Smooth muscle cell (in vitro differentiated cells): Measurements from ENCODE around the gene NKIRAS2. TPM values are rescaled to one million over a fixed set of nuclear protein-coding genes. Genes with fewer than 3 reads are reported as not detected.

Experiments
- DNase-seq: peaks from one replicate; lab custom pipeline; 2025; ENCODE audit not compliant: unreplicated experiment; lab: John Stamatoyannopoulos, UW
- H2AFZ ChIP-seq: fragments of 200-600 bp; sonication (generic); 2 replicates; pipeline ENCODE4 v1.6.0; 2016; ENCODE audit warnings: antibody characterized with exemption, low read depth, mild to moderate bottlenecking
- H3F3A ChIP-seq: fragments of 200-600 bp; sonication (generic); 2 replicates; pipeline ENCODE4 v1.6.0; 2017; ENCODE audit warnings: antibody characterized with exemption, low read depth
- H3K27ac ChIP-seq: fragments of 200-600 bp; sonication (generic); 2 replicates; pipeline ENCODE4 v1.5.1; 2016; ENCODE audit warnings: low read depth, mild to moderate bottlenecking
- H3K27me3 ChIP-seq: fragments of 200-600 bp; sonication (generic); 2 replicates; pipeline ENCODE4 v1.6.1; 2016; ENCODE audit warnings: low read depth, mild to moderate bottlenecking
- H3K36me3 ChIP-seq: fragments of 200-600 bp; sonication (generic); 2 replicates; pipeline ENCODE4 v1.5.1; 2016; ENCODE audit warnings: low read depth
- H3K4me1 ChIP-seq: fragments of 200-600 bp; sonication (generic); 2 replicates; pipeline ENCODE4 v1.5.1; 2016; ENCODE audit warnings: low read depth
- H3K4me2 ChIP-seq: fragments of 200-600 bp; sonication (generic); 2 replicates; pipeline ENCODE4 v1.6.0; 2016; ENCODE audit warnings: mild to moderate bottlenecking
- H3K4me3 ChIP-seq: fragments of 200-600 bp; sonication (generic); 2 replicates; pipeline ENCODE4 v1.5.1; 2016; ENCODE audit warnings: mild to moderate bottlenecking
- H3K79me2 ChIP-seq: fragments of 200-600 bp; sonication (generic); 2 replicates; pipeline ENCODE4 v1.6.0; 2016; ENCODE audit warnings: low read depth, mild to moderate bottlenecking
- H3K9ac ChIP-seq: fragments of 200-600 bp; sonication (generic); 2 replicates; pipeline ENCODE4 v1.6.0; 2016; ENCODE audit warnings: low read depth
- H3K9me3 ChIP-seq: fragments of 200-600 bp; sonication (generic); replicated peaks from 2 replicates; pipeline ENCODE4 v1.5.1; 2016; ENCODE audit warnings: low read depth
- H4K20me1 ChIP-seq: fragments of 200-600 bp; sonication (generic); 2 replicates; pipeline ENCODE4 v1.6.0; 2016; ENCODE audit warnings: low read depth
- CTCF ChIP-seq: fragments of 200-600 bp; sonication (generic); IDR thresholded peaks from 2 replicates; pipeline ENCODE4 v1.5.1; 2017; ENCODE audit warnings: borderline replicate concordance, mild to moderate bottlenecking, antibody characterized with exemption; ENCODE audit not compliant: insufficient read depth, poor library complexity, severe bottlenecking
- WGBS: methylation state at CpG from one replicate; pipeline ENCODE4 v1.1.7; 2016; ENCODE audit warnings: low lambda C conversion rate; 5-methylcytosine and 5-hydroxymethylcytosine counted together
- polyA plus RNA-seq: library from polyadenylated mRNA; unstranded; fragments of >200 nt; fragmentation: Nextera tagmentation; extraction: Ambion mirVana; gene quantifications from 2 replicates; pipeline ENCODE4 v1.2.1, GENCODE V29; 2016
- total RNA-seq: library from RNA; depleted of rRNA; stranded (reverse); fragments of >200 nt; gene quantifications from 2 replicates; pipeline ENCODE4 v1.2.3, GENCODE V29; 2014

NKIRAS2 gene
- total and polyA plus RNA-seq, 2 experiments from 2014 or later, result 21.3 to 50.1 TPM

- Histone ChIP-seq H3K36me3 (peaks cover 10% of the 10 kb centered on the region), H2AFZ (no peak overlapping the region), H3K79me2 (peaks cover 6% of the 10 kb centered on the region), H3K9me3 (no peaks in the 10 kb centered on the region), H3F3A (no peaks in the 10 kb centered on the region), H3K27ac (no peak overlapping the region), H3K27me3 (no peaks in the 10 kb centered on the region), H3K9ac (no peak overlapping the region), H3K4me1 (no peaks in the 10 kb centered on the region), H4K20me1 (peaks cover 16% of the 10 kb centered on the region), H3K4me2 (no peak overlapping the region), H3K4me3 (no peak overlapping the region)
- WGBS, result 97% methylated on average over 9 of the region's 9 CpGs
- DNase-seq, result no peak
- TF ChIP-seq CTCF, result no peak
Measured at GRCh38 chr17:41975099-41976083, 44.5 kb upstream of the NKIRAS2 start.

DNA sequence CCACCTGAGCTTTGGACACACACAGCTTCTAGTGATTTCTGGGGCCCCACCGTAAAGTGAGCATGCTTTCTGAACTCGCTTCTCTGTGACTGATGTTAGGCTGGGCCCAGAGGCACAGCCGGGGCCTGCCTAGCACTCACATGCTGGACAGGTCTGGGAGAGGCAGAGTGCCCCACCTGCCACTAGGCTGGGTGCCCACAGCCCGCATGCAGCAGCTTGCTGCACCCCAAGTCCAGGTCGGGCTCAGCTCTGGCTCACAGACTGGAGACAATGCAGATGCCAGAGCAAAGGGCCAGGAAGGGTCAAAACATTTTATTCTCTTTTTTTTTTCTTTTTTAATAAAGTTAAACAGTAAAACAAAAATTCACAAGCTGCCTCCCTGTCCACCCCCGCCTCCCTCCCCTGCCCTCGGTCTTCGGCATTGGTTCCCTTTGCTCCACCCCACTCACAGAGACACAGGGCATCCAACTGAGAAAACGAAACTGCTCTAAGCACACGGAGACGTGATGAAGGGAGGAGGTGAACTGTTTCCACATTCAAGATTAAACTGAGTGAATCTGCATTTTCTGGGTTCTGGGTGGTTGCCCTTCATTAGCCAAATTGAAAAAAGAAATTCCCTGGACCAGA is 43.6 kb upstream of the NKIRAS2 start:
- Histone ChIP-seq H3K27me3 (no peaks in the 10 kb centered on the region), H4K20me1 (peaks cover 9% of the 10 kb centered on the region), H3K9me3 (no peaks in the 10 kb centered on the region), H2AFZ (no peak overlapping the region), H3K4me2 (no peak overlapping the region), H3K36me3 (peaks cover 19% of the 10 kb centered on the region), H3K79me2 (peaks cover 7% of the 10 kb centered on the region), H3F3A (no peaks in the 10 kb centered on the region), H3K27ac (no peak overlapping the region), H3K9ac (no peak overlapping the region), H3K4me3 (no peak overlapping the region), H3K4me1 (no peaks in the 10 kb centered on the region)
- no peak for DNase-seq
- WGBS, result 94% methylated on average over 11 of the region's 11 CpGs
- no peak for TF ChIP-seq CTCF

- TF ChIP-seq CTCF, result no peak
- Histone ChIP-seq H3K27me3 (no peaks in the 10 kb centered on the region), H2AFZ (no peak overlapping the region), H3K4me2 (no peak overlapping the region), H3K27ac (no peak overlapping the region), H3K4me3 (no peak overlapping the region), H3K36me3 (peaks cover 23% of the 10 kb centered on the region), H3K9me3 (no peaks in the 10 kb centered on the region), H3K79me2 (peaks cover 7% of the 10 kb centered on the region), H3F3A (no peaks in the 10 kb centered on the region), H3K4me1 (no peaks in the 10 kb centered on the region), H4K20me1 (peaks cover 9% of the 10 kb centered on the region), H3K9ac (no peak overlapping the region)
- DNase-seq, result no peak
- 92% methylated on average over 4 of the region's 4 CpGs for WGBS
Measured at GRCh38 chr17:41977991-41978390, 41.9 kb upstream of the NKIRAS2 start.
